HG03439 (cell line): Measurements from ENCODE around the gene EPHA6.
"Not testable (repeated sequence)": the region's sequence is repeated elsewhere in the genome, so short reads cannot be mapped to it uniquely, and the experiment has no call there.

Experiments
- ATAC-seq: cut with Tn5 transposase; IDR thresholded peaks from one replicate; pipeline ENCODE4 v1.9.1; 2021; ENCODE audit warnings: mild to moderate bottlenecking, moderate library complexity; ENCODE audit not compliant: unreplicated experiment

The EPHA6 gene

GRCh38 chr3:96900566-96900965, 86.2 kb downstream of the EPHA6 start:
- ATAC-seq, result no peak

DNA sequence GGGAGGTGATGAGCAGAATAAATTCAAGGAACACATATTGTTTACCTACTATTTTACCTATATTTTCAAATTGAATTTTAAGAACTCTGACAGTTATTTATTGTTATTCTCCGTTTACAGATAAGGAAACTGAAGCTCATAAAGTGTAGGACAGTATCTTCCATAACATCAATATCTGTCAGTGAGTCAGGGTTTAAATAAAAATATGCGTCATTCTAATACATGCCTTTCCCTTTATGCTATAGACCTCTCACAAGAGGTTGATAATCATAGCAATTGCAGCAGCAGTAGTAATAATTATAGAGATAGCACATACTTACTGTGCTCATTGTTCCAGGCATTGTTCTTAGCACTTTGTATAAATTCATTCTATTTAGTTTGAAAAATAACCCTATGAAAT, 101.1 kb downstream of the EPHA6 start:
- no peak for ATAC-seq

DNA sequence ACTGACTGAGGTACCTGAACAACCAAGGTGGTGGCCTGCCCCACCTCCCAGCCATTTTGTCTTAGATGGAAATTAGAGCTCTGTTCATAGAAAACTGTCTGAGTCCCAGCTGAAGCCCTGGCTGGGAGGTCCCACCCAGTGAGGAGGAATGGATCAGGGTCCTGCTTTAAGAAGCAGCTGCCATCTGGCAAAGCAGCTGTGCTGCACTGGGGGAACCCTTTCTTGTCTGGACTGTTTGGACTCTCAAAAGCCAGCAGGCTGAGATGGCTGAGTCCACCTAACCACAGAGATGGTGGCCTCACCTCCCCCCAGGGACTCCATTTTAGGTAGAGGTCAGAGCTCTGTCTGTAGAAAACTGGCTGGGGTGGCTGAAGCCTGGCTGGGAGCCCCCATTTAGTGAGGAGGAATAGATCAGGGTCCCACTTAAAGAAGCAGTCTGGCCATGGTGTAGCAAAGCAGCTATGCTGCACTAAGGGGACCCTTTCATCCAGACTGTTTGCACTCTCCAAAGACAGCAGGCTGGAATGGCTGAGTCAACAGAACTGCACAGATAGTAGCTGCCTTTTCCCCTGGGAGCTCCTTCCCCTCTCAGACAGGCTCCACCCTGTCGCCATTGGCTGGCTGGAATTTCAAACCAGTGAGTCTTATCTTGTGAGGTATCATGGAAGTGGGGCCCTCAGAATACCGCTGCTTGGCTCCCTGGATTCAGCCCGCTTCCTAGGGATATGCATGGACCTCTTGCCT, 116.9 kb downstream of the EPHA6 start:
- ATAC-seq, result no peak

DNA sequence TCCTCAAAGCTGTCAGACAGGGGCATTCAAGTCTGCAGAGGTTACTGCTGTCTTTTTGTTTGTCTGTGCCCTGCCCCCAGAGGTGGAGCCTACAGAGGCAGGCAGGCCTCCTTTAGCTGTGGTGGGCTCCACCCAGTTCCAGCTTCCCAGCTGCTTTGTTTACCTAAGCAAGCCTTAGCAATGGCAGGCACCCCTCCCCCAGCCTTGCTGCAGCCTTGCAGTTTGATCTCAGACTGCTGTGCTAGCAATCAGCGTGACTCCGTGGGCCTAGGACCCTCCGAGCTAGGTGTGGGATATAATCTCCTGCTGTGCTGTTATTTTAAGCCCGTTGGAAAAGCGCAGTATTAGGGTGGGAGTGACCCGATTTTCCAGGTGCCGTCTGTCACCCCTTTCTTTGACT, 127.7 kb downstream of the EPHA6 start:
- ATAC-seq, result not testable (repeated sequence)

DNA sequence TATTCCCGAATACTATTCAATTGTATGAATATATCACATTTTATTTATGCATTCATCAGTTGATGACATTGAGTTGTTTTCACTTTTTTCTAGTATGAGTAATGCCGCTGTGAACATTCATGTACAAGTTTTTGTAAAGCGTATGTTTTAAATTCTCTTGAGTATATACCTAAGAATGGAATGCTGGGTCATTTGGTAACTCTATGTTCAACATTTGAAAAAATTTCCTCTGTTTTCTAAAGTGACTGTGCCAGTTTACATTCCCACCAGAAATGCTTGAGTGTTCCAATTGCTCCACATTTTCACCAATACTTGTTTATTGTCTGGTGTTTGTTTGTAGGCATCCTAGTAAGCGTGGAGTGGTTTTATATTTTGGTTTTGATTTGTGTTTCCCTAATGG, 144.5 kb downstream of the EPHA6 start:
- no peak for ATAC-seq

DNA sequence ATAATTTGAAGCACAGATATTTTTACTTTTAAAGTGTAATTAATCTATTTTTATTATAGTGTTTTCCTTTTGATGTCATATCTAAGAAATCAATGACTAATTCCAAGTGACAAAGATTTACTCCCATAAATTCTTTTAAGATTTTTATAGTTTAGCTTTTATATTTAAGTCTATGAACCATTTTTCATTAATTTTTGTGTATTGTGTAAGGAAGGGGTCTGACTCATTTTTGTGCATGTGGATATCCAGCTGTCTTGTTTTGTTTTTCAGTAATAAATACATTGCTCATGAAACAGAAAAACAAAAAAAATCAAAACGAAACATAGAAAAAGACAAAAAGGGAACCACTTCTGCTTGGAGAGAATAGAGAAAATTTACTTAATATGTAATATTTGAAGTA, 145.1 kb downstream of the EPHA6 start:
- ATAC-seq, result no peak

DNA sequence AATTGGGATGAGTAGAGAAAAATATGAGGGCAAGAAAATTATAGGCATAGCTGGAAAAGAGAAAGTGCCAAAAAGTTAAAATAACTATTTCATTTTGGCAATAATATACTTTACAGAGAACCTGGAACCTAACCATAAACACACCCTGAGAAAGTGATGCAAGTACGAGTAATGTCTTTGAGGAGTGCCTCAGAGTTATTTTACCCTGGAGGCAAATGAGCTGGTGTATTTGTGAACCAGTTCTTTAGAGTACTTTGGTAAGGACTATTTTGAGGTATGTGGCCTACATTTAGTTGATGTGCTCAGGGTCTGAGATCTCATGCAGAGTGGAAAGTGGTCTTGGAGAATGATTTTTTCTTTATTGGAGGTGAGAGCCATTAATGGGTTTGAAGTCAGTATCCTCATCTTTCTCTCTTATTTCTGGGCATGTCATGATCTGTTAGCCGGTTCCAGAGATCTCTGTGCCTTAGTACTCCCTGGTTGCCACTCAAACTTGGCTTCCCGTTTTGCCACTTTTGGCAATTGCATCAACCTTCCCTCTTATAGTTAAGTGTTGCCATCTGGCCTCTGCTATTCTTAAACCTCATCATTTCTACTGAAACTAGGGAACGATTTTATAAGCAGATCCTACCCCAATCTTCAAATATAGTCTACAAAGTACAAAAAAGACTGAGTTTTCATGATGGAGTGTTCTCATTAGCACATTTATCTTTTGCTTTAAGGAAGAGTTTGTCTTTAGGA, 145.7 kb downstream of the EPHA6 start:
- ATAC-seq, result no peak

DNA sequence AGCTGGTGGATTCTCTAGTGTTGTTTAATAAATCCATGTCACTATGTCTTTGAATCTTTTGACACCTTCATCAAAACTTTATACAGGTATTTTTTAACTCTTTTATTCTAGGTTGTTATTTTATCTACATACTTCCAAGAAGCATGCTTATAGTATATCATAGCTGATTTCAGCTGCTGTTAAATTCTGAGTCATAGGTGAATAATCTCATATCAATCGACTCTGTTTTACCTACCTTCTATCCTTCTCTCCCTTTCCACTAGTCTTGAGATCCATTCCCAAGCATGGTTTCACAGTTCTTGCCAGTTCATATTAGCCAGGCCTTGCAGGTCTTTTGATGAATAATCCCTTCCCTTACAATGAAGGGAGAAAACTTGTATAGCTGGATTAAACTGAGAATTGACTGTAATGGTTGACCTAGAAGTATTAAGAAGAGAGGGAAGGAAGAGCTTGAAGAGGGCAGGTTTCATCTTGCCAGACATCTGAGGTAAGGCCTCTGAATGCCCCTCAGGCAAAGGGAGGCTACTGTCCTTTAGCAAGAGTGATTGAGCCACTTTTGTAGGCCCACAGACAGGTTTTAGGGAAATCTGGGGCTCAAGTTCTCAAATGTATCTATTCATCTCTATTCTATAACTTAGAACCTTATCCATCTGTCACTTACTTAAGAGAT, 146.4 kb downstream of the EPHA6 start:
- ATAC-seq, result no peak

DNA sequence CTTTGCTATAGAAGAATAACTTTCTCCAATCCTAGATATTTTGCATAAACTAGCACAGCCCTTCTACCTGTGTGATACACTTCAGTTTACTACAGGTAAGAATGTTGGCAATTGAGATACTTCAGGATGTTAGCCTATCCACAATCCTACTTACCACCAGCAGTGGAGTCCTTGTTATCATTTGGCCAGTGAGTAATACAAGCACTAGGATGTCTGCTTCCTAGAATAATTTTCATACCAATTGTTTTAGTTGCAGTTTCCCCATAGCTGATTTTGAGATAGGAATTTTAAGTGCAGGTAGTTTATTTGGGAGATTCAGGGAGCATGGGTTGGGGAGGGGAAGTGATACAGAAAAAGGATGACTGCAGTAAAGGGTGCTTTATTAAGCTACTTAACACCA, 147.2 kb downstream of the EPHA6 start:
- no peak for ATAC-seq

- ATAC-seq, result no peak
Observed at GRCh38 chr3:96966181-96966929, 152.0 kb downstream of the EPHA6 start.

GRCh38 chr3:96970211-96970610, 155.8 kb downstream of the EPHA6 start:
- ATAC-seq, result no peak

GRCh38 chr3:96977671-96978070, 163.3 kb downstream of the EPHA6 start:
- no peak for ATAC-seq

GRCh38 chr3:96983716-96984115, 169.3 kb downstream of the EPHA6 start:
- ATAC-seq, result not testable (repeated sequence)

- ATAC-seq, result no peak
Observed at GRCh38 chr3:96986241-96986640, 171.8 kb downstream of the EPHA6 start.

DNA sequence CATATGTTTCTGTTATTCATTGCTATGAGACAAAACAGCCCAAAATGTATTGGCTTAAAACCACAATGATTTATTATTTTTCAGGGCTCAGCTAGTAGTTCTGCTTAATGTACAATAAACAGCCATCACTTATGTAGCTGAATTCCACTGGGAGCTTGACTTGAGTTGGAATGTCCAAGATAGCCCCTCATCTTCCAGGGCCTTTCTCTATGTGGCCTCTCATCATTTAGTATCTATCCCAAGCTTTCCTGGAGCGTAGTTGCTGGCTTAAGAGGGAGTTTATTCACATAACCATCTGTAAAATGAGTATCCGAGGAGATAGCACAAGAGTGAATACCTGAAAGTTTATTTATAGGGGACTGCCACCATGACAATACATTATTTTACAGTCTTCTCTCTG, 176.8 kb downstream of the EPHA6 start:
- ATAC-seq, result no peak

DNA sequence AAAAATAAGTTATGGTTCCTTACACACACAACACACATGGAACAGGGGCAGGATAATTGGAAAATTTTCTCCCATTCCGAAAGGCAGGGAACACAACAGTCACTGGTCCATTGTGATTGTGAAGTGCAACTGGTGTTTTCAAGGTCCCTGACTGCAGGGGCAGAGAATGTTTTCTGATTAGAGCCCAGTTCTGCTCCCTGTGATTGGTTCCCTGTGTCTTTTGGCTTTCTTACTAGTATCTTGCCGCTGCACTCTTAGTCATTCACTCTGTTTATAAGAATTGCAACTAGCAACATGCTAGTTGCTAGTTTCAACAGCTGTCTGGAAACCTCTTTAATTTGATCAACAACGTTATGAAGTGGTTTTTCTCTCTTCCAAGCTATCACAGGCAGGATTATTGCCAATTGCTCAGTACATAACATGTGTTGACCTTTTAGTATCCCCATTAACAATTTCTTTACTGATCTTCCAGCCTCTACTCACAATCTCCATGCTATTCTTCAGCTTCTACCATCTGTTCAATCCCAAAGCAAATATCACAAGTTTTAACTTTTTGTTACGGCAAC, 177.5 kb downstream of the EPHA6 start:
- no peak for ATAC-seq

DNA sequence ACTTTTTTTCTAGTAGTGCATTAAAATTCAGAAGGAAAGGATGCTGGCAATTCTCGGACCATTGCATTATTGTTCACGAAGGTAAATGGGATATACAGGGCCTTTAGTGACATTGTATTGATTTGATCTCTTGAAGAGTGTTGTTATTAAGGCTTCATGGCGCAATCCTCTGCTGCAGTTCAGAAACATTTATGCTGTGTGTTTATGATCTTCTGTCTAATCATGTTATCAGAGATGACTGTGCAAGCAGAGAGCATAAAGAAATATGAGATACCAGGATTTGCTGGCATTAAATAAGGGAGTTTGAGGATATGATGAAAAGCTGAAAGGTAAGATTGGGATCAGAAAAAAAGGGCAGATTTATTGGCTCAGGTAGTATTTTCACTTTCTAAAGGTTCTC, 180.6 kb downstream of the EPHA6 start:
- ATAC-seq, result no peak

- no peak for ATAC-seq
Observed at GRCh38 chr3:96996009-96996408, 181.6 kb downstream of the EPHA6 start.

GRCh38 chr3:97001611-97002010, 187.2 kb downstream of the EPHA6 start:
- no peak for ATAC-seq

- ATAC-seq, result no peak
Observed at GRCh38 chr3:97009427-97010019, 195.1 kb downstream of the EPHA6 start.
